ENCODE measurements around the gene TMEM89.

Gene TMEM89

DNA sequence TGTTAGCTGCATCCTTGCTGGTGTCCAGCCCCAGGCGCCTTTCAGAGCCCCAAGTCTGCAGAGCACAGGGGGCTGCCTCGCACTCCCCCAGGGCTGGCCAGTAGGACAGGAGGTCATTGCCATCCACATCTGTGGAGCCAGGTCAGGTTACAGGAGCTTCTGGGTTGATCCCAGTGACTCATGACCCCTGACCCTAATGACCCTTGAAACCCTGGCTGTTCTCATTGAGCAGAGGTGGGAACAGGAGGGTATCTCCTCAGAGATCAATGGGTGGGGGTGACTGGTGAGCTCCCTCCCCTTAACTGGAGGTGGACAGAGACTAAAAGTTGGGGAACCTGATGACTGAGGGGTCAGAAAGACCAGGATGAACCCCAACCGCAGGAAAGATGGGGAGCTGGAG, 19.8 kb upstream of the TMEM89 start:
- DNase-seq = no peak

DNA sequence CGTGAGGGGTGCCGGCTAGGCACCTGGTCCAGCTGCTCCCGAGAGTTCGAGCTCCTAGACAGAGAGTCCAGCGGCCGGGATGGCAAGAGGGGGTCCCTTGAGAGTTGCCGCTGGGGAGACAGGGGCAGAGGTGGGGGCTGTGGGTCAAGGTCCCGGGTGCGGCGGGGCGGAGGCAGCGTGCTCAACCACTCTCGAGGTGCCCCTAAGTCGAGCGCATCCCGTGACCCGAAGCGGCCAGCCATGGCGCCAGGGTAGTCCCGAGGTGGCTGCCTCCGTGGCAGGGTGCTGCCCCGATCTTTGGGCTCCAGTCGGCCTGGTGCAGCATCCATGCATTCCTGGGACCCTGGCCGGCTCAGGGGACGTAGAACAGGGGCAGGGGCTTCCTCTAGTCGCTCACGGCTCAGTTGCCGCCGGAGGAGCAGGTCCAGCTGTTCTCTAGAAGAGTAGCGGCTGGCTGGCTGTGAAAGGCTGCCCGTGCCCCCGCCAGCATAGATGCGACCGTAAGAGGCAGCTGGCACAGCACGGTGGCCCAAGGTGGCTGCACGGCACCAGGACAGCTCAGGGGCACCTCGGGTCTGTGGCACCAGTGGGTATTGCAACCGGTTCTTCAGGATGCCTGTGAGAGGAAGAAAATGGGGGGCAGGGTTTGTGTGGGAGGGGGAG, 18.5 kb upstream of the TMEM89 start:
- no peak for DNase-seq

DNA sequence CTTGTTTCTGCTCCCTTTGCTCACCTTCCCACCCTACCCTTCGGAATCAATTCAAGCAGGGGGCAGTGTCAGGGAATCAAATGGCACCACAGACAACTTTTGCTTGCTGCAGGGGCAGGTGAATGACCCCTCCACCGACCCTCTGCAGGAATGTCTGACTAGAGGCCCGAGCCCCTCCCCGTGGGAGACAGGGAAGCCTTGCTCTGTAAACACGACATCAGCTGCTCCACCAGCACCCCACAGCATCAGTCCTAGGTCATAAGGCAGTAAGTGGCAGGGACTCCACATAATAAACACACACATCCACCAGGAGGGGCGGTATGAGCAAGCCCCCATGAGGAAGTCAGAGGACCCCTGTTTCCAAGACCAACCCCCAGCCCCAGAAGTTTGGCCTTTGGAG, 15.7 kb upstream of the TMEM89 start:
- no peak for DNase-seq

DNA sequence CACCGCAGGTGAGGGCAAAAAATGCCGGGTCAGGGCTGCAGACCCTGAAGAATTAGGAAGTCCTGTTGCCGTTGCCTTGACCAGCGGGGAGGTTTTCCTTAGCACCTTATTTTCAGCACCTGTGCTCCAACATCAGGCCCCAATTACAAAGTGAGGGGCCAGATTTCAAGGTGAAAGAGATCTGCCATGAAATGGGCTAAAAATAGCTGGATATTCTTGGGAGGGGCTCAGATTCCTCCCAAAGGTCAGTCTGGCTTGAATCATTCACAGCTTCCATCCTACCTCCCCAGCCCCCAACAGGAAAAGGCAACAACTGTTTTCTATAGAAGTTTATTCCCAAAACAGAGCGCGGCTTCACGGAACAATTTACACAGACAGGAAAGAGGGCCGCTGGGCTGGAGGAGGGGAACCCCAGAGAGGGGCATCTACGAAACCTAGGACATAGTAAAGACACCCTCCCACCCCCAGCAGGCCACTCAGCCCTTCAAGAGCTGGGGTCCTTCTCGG, 14.6 kb upstream of the TMEM89 start:
- no peak for DNase-seq

DNA sequence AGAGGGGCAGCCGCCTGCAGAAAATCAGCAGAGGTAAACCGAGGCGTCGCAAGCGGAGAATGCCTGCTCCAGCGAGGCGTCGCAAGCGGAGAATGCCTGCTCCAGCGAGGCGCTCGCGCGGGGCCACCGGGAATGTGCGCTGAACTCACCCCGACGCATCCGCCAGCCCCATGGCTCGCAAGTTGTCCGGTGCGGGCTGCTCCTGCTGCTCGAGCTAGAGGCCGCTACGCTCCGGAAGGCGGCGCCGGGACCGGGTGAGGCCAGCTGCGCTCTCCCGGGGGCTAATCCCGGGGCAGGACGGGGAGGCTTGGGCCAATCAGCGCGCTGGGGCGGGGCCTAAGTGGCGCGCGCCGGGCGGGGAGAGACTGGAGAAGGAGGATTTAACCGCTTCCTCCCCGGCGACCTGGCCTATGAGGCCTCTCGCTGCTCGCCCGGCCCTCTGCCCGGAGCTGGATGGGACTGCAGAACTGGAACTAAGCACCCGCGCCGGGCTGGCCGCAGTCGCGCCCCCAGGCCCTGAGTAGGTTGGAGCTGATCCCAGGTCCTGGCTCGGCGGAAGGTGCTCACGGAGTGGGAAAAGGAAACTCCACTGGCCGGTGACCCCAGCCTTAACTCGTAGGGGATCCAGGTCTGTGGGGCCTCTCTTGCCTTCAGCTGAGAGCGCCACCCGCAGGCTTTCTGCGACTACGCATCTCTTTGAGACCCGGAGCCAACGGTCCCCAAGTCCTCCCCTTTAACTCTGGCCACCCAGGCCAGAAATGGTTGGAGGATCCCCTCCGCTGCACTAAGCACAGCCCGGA, 13.9 kb upstream of the TMEM89 start, which contains the start of gene SLC26A6:
Gene SLC26A6, minus strand, starts transcription at position 240 of the 800 bp plus-strand sequence. Its CDS starts 68 bp downstream, at position 172.
- peak; percentile 94 for DNase-seq

DNA sequence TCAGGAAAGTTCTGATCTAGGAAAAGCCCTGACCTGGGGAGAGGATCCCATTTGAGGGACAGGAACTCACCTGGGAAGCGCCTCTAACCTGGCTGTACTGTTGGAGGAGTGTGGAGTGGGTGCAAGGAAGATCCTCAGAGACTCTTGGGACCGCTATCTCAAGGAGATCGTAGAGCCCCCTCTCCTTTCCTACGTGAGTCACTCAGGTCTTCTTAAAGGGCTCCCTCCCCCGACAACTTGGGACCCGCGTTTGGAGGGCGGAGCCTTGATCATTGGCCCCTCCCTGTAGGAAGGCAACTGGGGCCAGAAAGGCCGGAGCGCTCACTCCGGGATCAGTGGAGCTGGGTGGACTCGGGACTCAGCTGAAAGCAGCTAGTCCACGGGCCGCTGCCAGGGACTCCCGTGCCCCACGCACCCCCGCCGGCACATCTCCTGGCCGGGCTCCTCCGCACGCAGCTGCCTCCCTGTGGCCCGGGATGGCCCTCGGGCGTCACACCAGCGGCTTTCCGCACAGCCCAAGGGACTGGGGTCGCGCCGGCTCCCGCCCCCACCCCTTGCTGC, 13.2 kb upstream of the TMEM89 start:
- peak; percentile 56 for DNase-seq

DNA sequence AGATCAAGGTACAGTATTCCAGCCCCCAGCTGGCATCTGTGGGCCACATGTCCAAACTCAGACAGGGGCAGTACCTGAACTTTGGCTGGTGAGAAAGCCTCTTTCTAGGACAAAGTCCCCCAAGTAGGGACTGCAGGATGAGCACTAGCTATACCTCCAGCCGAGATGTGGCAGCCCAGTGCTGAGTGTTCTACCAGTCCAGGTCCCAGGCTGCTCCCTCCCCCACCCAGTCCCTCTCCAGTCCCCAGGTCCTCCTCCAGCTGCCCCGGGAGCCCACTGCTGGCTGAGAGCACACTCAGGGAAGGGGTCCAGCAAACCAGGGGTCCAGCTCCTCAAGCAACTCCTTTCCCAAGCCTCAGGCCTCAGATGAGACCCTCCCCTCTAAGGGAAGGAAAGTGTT, 12.2 kb upstream of the TMEM89 start:
- no peak for DNase-seq

DNA sequence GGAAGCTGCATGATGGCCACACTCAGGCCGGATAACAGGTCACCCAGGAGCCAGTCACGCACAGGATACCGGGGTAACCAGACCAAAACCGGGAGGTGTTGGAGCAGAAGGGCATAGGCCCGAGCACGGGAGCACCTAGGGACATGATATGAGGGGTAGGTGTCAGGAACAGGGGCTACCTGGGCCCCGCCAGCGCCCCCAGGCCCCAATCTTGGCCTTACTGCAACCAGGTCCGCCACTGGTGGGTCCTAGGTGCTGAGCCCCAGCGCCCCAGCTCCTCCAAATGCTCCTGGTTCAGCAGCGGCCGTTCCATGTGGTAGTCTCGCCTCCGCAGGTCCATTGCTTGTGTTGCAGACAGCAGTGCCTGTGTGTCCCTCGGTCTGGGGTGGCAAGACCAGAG, 11.7 kb upstream of the TMEM89 start:
- DNase-seq = no peak

DNA sequence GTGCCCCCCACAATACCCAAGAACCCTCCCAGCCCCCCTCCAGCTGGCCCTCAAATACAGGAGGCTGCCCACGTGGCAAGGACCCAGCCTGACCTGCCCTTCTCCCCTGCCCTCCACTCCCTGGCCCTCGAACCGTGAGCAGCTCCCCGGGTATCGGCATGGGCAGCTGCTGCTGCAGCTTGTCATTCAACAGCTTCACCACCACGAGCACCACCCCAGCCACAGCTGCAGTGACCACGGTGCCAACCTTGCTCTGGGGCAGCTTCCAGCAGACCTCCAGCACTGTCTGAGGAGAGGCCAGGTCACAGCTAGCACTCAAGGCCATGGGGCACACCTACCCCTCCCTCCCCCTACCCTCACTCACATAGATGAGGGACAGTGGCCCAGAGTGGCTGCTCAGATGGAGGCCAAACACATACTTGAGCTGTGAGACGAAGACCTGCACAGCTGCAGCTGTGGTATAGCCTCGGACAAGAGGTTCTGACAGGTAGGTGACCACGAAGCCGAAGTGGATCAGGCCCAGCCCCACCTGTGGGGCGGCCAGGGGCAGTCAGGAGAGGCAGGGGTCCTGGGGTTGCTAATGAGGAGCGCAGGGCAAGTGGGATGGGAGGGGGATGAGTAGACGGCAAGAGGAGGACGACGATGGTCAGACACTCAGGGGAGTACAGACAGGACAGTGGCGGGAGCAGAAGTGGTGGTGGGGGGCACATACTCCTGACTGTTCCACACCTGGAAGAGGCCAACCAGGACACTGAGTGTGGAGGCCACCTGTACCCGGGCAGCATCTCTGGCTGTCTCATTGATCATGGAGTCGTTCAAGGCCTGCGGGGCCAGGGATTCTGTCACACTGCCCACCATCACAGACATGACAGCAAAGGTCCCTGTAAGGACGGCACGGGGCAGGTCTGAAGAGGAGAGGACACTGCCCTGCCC, 10.2 kb upstream of the TMEM89 start:
- no peak for DNase-seq

DNA sequence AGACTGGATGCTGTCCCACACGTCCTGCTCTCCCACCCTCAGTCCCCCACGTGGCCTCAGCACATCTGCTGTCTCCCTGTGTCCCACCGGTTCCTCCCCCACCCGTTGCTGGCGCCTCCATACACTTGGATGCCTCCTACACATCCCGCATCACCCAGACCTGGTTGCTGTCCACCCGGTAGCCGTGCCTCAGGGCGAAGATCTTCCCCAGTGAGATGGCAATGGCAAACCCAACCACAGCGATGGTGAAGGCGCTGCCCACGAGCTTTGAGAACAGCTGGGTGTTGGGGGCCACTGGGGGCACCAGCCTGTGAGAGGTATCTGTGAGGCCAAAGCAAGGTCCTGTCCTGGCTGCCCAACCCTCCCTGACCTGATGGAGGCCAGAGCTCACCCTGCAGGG, 9.3 kb upstream of the TMEM89 start:
- no peak for DNase-seq

DNA sequence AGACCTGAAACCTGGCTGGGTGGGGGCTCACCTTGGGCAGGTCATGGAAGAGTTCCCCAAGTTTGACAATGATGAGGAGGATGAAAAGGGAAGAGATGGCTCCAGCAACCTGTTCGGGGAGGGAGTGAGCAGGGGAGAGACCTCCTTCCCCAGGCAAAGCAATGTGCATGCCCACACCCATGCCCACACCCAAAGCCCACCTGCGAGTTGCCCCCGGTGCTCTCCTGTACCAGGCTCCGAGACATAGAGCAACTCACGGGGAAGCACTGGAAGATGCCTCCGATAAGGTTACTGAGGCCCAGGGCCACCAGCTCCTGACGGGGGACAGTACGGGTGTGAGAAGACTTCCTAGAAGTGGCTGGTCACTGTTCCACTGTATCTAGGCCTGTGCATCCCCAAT, 8.8 kb upstream of the TMEM89 start:
- DNase-seq = no peak

DNA sequence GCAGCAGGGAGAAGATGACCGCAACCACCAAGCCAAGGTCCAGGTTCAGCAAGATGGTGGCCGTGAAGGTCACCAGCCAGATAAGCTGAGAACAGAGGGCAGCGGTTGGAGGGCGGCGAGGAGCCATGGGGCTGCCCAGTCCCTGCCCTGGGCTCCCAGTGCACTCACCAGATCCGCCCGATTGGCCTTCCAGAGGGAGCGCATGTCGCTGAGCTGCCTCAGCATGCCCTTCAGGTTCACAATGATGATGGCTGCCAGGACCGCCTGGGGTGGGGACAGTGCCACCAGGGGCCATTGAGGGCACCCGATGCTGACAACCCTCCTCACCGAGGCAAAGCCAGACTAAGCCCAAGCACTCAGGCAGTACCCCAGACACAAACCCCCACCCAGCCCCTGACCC, 8.3 kb upstream of the TMEM89 start:
- DNase-seq = no peak

DNA sequence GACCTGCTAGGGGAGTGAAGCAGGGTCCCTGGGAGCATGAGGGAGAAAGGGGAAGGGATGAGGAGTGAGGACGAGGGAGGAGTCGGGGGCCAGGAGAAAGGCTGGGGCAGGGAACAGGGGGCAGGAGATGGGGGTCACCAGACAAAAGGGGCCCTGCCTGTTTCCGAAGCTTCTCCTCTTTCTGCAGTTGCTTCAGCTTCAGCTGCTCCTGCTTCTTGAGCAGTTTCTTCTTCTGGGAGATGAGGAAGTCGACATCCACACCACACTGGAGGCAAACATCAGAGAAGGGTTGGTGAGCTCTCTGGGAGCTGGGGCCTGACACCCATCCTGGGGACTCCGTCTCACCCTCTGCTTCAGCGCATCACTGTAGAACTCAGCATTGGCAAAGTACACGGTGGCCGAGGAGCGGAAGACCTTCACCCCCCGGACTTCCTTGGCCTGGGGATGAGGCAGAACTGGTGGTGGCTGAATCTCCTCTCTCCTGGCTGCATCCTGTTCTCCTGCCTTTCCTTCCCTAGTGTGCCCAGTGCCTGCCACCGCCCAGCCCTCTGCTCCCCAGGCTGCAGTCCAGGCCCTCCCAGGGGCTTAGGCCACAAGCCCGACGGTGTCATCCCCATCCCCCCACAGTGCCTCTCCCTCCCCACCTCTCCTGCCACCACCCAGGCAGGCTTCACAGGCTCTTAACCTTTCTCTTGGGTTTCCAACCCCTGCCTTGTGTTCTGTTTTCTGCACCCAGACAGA, 6.9 kb upstream of the TMEM89 start:
- no peak for DNase-seq

DNA sequence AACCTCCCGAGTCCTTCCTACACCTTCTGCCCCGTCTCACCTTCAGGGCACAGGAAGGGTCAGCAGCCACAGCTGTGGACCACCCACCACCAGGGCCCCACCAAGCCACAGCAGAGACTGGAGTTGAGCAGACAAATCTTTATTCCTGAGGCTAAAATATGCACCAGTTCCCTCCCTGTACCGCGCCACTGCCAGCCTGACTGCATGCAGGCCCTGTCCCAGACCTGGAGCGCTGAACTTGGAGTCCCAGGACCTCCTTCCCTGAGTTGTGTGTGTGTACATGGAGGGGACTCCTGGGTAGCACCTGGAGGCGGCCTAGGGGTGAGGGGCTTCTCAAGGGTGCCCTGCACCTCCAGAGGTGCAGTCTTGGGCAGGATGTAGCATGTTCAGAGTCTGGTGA, 4.0 kb upstream of the TMEM89 start:
- no peak for DNase-seq

DNA sequence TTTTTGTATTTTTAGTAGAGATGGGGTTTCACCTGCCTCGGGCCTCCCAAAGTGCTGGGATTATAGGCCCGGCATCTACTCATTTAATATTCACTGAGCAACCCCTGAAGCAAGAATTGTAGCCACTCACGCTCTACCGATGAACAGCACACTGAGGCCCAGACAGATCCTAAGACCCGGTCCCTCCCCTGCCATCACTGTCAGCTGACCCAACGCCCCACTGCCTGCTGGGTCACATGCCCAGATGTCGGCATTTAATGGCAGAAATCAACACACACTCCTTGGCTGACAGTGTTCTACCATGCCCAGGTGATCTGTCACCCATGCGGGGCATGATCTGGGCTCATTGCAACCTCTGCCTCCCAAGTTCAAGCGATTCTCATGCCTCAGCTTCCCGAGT, 3.2 kb upstream of the TMEM89 start:
- DNase-seq = no peak

DNA sequence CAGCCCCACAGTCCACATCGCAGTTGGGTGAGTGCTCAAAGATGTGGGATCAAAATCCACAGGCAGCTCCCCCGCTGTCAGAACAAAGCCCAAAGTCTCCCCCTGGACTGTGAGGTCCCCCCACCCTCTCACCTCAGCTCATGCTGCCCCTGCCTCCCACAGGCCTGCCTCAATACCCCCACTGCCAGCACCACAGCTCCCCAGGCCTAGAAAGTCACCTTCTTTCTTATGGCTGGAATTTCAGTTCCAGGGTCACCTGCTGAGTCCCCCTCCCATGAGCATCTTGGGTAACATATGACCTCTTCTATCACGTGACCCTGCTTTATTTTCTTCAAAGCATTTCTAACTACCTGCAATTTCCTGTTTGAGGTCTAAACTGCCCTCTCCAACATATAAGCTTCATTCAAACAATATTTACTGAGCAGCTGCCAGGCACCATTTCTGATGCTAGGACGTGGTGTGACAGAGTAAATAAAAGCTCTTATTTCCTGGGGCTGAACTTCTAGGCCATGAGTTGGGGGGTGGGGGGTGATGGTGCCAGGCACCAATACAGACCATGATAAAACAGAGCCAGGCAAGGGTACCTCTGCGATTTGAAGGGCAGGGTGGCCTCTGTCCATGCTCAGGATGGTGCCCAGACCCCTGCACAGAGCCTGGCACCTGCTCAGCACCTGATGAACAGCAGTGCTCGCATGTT, 2.4 kb upstream of the TMEM89 start:
- no peak for DNase-seq

DNA sequence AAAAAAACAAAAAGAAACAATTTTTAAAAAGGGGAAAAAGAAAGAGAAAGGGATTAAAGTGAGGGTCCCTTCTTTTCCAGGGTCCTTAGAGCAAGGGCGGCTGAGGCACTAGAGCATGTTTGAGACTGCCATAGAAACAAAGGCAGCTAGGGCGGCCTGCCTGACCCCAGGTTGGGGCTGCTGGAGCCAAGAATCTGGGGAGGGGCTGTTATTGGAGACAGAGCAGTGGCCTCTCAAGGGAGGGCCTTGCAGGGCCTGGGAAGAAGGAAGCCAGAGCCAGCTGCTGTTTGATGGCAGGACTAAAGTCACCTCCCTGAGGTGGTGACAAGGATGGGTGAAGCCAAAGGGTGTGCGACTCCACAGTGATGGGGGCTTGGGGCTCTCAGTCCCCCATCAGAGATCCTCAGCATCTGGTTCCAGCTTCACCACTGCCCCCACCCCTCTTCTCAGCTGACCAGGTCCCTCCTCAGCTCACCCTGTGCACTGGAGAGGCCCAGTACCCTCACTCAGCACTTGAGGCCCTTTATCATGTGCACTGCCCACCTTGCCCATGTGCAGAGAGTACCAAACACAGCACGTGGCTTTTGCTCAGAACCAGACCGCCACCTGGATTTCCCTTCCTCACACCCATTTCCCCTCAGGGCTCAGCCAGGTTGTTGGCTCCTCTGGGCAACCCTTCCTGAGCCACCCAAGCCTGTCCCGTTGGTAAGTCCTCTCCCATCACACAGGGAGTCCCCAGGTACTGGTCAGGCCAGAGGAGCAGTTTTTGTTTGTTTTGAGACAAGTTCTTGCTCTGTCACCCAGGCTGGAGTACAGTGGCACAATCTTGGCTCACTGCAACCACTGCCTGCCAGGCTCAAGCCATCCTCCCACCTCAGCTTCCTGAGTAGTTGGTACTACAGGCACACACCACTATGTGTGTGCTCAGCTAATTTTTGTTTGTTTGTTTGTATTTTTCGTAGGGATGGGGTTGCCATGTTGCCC, 1.7 kb downstream of the TMEM89 start:
- no peak for DNase-seq

DNA sequence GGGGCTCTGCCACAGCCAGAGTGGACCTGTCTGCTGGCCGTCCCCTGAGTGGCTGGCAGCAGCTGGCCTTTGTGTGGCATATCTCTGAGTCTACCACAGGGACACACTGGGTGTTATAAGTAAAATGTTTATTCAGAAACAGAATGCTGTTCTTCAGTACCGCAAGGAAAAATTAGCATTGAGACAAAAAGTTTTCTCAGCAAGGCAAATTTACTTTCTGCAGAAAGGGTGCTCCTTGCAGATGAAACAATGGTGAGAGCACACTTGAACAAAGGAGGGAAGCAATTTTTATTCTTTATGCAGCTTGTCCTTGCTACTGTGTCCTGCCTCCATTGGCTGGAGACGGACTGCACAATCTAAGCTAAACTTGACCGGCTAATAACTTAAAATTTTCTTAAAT, 4.0 kb downstream of the TMEM89 start:
- DNase-seq = no peak

DNA sequence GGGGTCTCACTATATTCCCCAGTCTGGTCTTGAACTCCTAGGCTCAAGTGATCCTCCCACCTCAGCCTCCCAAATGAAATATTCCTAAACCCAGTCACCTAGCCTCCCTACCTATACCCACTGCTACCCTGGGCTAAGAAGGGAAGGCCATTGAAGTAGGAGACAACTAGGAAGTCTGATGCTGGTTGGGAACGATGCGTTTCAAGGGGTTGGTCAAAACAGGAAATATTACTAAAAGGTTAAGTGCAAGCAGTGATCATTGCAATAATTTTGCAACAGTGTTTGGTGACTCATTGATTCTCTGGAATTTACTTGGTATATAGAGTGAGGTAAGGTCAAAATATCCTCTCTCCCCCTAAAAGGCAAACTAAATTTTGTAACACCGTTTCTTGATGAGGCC, 7.5 kb downstream of the TMEM89 start:
- no peak for DNase-seq

DNA sequence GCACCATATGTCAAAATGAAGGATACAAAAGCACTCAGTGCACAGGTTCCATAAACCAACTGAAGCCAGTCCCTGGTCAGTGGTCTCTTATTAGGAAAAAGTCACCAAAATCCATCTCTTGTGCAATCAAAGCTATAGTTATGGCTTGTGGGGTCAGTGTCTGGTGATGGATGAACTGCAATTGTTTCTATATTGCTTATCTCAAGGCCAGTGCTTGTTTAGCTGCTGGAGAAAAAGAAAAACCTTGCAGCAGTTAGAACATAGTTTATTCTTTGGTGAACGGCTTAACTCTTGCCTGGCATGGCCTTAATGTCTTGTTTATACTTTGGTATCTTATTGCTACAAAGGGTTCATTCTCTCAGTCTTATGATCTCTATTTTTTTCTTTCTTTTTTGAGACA, 9.3 kb downstream of the TMEM89 start:
- DNase-seq = no peak

Measured in activated T-cell treated with anti-CD3 and anti-CD28 coated beads, Interleukin-2, amount 50 U/mL, for 1 hour (primary cell).